Sigmoid colon (tissue), 3 donors: Measurements from ENCODE around the gene SLC39A11.

Experiments
- POLR2A ChIP-seq, 2 donors: fragments of 450-650 bp; IDR thresholded peaks; one replicate each; pipeline ENCODE4 v1.6.1; 2016; ENCODE audit warnings: antibody characterized with exemption in 2 of 2, mild to moderate bottlenecking in 2 of 2, moderate library complexity in 2 of 2
- TF ChIP-seq, protein P1 (sequence below), 4 experiments: fragments of 450-650 bp in 3 of 4; fragments of 200-600 bp in 1 of 4; IDR thresholded peaks; one replicate each; pipeline ENCODE4 v1.5.1; 2016 to 2019; ENCODE audit warnings: antibody characterized with exemption in 4 of 4, mild to moderate bottlenecking in 3 of 4, moderate library complexity in 2 of 4

DNA sequence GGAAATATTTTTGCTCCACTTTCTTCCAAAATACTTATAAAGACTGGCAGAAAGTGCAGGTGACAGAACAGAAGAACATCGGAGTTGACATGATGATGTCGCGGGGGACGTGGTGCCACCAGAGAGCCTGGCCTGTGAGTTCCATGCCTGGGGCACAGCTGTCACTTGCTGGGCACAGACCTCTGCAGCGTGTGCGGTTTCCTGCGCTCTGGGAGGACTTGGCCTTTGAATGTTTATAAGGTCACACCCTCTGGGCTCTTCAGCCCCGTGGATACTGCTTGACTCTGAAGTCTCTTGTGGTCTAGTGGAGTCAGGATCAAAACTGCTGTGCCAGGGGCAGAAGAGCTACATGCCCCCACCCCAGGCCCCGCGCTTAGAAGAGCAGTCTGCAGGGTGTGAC lies 357.9 kb downstream of the SLC39A11 start:
- TF ChIP-seq, protein P1, sequence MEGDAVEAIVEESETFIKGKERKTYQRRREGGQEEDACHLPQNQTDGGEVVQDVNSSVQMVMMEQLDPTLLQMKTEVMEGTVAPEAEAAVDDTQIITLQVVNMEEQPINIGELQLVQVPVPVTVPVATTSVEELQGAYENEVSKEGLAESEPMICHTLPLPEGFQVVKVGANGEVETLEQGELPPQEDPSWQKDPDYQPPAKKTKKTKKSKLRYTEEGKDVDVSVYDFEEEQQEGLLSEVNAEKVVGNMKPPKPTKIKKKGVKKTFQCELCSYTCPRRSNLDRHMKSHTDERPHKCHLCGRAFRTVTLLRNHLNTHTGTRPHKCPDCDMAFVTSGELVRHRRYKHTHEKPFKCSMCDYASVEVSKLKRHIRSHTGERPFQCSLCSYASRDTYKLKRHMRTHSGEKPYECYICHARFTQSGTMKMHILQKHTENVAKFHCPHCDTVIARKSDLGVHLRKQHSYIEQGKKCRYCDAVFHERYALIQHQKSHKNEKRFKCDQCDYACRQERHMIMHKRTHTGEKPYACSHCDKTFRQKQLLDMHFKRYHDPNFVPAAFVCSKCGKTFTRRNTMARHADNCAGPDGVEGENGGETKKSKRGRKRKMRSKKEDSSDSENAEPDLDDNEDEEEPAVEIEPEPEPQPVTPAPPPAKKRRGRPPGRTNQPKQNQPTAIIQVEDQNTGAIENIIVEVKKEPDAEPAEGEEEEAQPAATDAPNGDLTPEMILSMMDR (IDR thresholded peaks at IDR 0.05) = no peak
- TF ChIP-seq POLR2A (IDR thresholded peaks at IDR 0.05) = no peak
